GM10266 (cell line): ENCODE results near the gene MEPCE.

ENCODE experiments used
- DNase-seq: peaks from one replicate; pipeline ENCODE4 v3.0.0; 2012; ENCODE audit errors: extremely low spot score
- CTCF ChIP-seq: IDR thresholded peaks from 2 replicates; pipeline ENCODE4 v1.5.1; 2012; ENCODE audit warnings: mild to moderate bottlenecking, low read depth; ENCODE audit not compliant: control insufficient read depth, insufficient read depth; ENCODE audit errors: missing control alignments

The MEPCE gene

GRCh38 chr7:100426516-100426915, 3.1 kb upstream of the MEPCE start:
- no peak for DNase-seq
- TF ChIP-seq CTCF = no peak

- no peak for DNase-seq
- no peak for TF ChIP-seq CTCF
Observed at GRCh38 chr7:100427762-100428198, 1.9 kb upstream of the MEPCE start.

- TF ChIP-seq CTCF = no peak
Observed at GRCh38 chr7:100428199-100428966, 1.2 kb upstream of the MEPCE start, which contains the start of gene ZCWPW1. TSS of gene ZCWPW1 (minus strand) at chr7:100428703. CDS start at chr7:100420649, 8,054 bp downstream.

GRCh38 chr7:100428967-100429636, 529 bp upstream of the MEPCE start:
- no peak for TF ChIP-seq CTCF
- DNase-seq = peak; percentile 96

More at GRCh38 chr7:100428199-100428966, 1.2 kb upstream of the MEPCE start, which contains the start of gene ZCWPW1:
- peak; percentile 86 for DNase-seq

DNA sequence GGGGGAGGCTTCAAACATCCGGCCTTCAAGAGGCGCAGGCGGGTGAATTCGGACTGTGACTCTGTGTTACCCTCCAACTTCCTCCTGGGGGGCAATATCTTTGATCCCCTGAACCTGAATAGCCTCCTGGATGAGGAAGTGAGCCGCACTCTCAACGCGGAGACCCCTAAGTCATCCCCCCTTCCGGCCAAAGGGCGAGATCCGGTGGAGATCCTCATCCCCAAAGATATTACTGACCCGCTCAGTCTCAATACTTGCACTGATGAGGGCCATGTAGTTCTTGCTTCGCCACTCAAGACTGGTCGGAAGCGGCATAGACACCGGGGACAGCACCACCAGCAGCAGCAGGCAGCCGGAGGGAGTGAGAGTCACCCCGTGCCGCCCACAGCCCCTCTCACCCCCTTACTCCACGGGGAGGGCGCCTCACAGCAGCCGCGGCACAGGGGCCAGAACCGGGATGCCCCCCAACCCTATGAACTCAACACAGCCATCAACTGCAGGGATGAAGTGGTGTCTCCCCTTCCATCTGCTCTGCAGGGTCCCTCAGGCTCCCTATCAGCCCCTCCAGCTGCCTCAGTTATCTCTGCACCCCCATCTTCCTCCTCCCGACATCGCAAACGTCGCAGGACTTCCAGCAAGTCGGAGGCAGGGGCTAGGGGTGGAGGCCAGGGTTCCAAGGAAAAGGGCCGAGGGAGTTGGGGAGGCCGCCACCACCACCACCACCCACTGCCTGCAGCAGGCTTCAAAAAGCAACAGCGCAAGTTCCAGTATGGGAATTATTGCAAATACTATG, 1.1 kb downstream of the MEPCE start:
- DNase-seq = no peak
- TF ChIP-seq CTCF = no peak

GRCh38 chr7:100431286-100431735, 1.7 kb downstream of the MEPCE start:
- no peak for TF ChIP-seq CTCF
- no peak for DNase-seq
